ENCODE data around the gene UGGT1. TPM values are rescaled to one million over a fixed set of nuclear protein-coding genes. Genes with fewer than 3 reads are reported as not detected.
A peak's percentile ranks its signal among the peaks of the same experiment; 100 is the strongest.

UGGT1 gene
- total and polyA plus RNA-seq, 9 of the 15 experiments (the other 6 are each of a cell fraction or from before 2014, with no cell fraction given) = 5.1 to 56.4 (median 37.9) TPM

GRCh38 chr2:128090945-128091725, at the start of gene UGGT1 (continued):
- TF ChIP-seq STAT6 (CRISPR knock-in tag; IDR thresholded peaks at IDR 0.05) = peak; percentile 61; the same call in 1 of the 2 replicates
- peak; percentile 75 to 79 for TF ChIP-seq NRF1 (conservative IDR thresholded peaks at IDR 0.05 in 1 of 2, IDR thresholded peaks at IDR 0.05 in 1 of 2)
- peak; percentile 80 to 94 for TF ChIP-seq MNT (conservative IDR thresholded peaks at IDR 0.05)
- peak; percentile 97 for TF ChIP-seq E2F8 (IDR thresholded peaks at IDR 0.05; ENCODE audit: low read depth, partially characterized antibody)
- TF ChIP-seq RB1 (IDR thresholded peaks at IDR 0.05; ENCODE audit: low read depth) = peak; percentile 65; the same call in 1 of the 2 replicates
- peak; percentile 54 for TF ChIP-seq DACH1 (IDR thresholded peaks at IDR 0.05; ENCODE audit: partially characterized antibody)
- TF ChIP-seq ZBTB1 (CRISPR knock-in tag; IDR thresholded peaks at IDR 0.05; ENCODE audit: borderline replicate concordance, low read depth) = 0 out of 2 replicates have a peak, but pooled peaks have one; percentile 21
- TF ChIP-seq KDM4B (IDR thresholded peaks at IDR 0.05; ENCODE audit: borderline replicate concordance in 2 of 2, low read depth in 1 of 2) = peak in 1 of 2 experiments; percentile 90; a peak in 1 of 4 replicates
- no peak for TF ChIP-seq ZNF239 (CRISPR knock-in tag; IDR thresholded peaks at IDR 0.05)
- TF ChIP-seq RCOR1 (IDR thresholded peaks at IDR 0.05; ENCODE audit: borderline replicate concordance in 1 of 2, low read depth in 2 of 2, low read length in 2 of 2) = peak in 1 of 2 experiments; percentile 51; a peak in 1 of 4 replicates
- no peak for TF ChIP-seq ZNF717 (CRISPR knock-in tag; IDR thresholded peaks at IDR 0.05)
- no peak for TF ChIP-seq GATAD2A (IDR thresholded peaks at IDR 0.05)
- TF ChIP-seq ZNF197 (CRISPR knock-in tag; IDR thresholded peaks at IDR 0.05; ENCODE audit: low read depth) = peak; percentile 68
- peak; percentile 68; the same call in 1 of the 2 replicates for TF ChIP-seq KAT7 (CRISPR knock-in tag; IDR thresholded peaks at IDR 0.05; ENCODE audit: borderline replicate concordance)
- no peak for TF ChIP-seq ZFP30 (CRISPR knock-in tag; IDR thresholded peaks at IDR 0.05; ENCODE audit: borderline replicate concordance)
- peak; percentile 54 for TF ChIP-seq HMGN3 (IDR thresholded peaks at IDR 0.05; ENCODE audit: borderline replicate concordance, extremely low read depth, insufficient read length, low read depth, low read length)
- no peak for TF ChIP-seq ZNF695 (CRISPR knock-in tag; IDR thresholded peaks at IDR 0.05)
- peak; percentile 94 for TF ChIP-seq SUPT5H (IDR thresholded peaks at IDR 0.05)
- peak; percentile 47; the same call in 1 of the 2 replicates for TF ChIP-seq E2F1 (CRISPR knock-in tag; IDR thresholded peaks at IDR 0.05)
